HCT116 (cell line): ENCODE data around the gene CDHR1.

Experiments used
- CEBPB ChIP-seq: IDR thresholded peaks from 2 replicates; pipeline ENCODE4 v1.6.1; 2012; ENCODE audit warnings: low read depth
- EZH2 ChIP-seq: fragments of 200-600 bp; sonication (generic); IDR thresholded peaks from 2 replicates; pipeline ENCODE4 v1.6.1; 2017; ENCODE audit warnings: antibody characterized with exemption, mixed run types
- EZH2phosphoT487 ChIP-seq: fragments of 200-600 bp; IDR thresholded peaks from 2 replicates; pipeline ENCODE4 v1.6.1; 2018; ENCODE audit warnings: antibody characterized with exemption, borderline replicate concordance
- JUND ChIP-seq: IDR thresholded peaks from 2 replicates; pipeline ENCODE4 v1.6.1; 2012
- POLR2A ChIP-seq: IDR thresholded peaks from 2 replicates; pipeline ENCODE4 v1.7.0; 2011; ENCODE audit warnings: borderline replicate concordance; ENCODE audit not compliant: insufficient read depth, insufficient read length; ENCODE audit errors: extremely low read depth
- POLR2AphosphoS5 ChIP-seq: IDR thresholded peaks from 2 replicates; pipeline ENCODE4 v1.6.1; 2011; ENCODE audit warnings: mild to moderate bottlenecking, low read depth, low read length, moderate library complexity
- RAD21 ChIP-seq: IDR thresholded peaks from 2 replicates; pipeline ENCODE4 v1.6.1; 2012; ENCODE audit warnings: low read depth, mild to moderate bottlenecking
- SIN3A ChIP-seq: IDR thresholded peaks from 2 replicates; pipeline ENCODE4 v1.6.1; 2012; ENCODE audit warnings: low read depth
- SRF ChIP-seq: IDR thresholded peaks from 2 replicates; pipeline ENCODE4 v1.6.1; 2012; ENCODE audit warnings: low read depth
- YY1 ChIP-seq: IDR thresholded peaks from 2 replicates; pipeline ENCODE4 v1.6.1; 2011; ENCODE audit warnings: low read length, low read depth, moderate library complexity, mild to moderate bottlenecking; ENCODE audit not compliant: insufficient replicate concordance; ENCODE audit errors: extremely low read depth
- ZNF274 ChIP-seq: fragments of 200-500 bp; sonication (Bioruptor generic); IDR thresholded peaks from 2 replicates; pipeline ENCODE4 v1.6.1; 2014; ENCODE audit warnings: mild to moderate bottlenecking, low read depth, low read length, inconsistent platforms
- TF ChIP-seq, protein P1 (sequence below): IDR thresholded peaks from 2 replicates; pipeline ENCODE4 v1.6.1; 2012; ENCODE audit warnings: low read depth
- TF ChIP-seq, protein P2 (sequence below), 3 experiments: fragments of 200-600 bp in 1 of 3; sonication (generic) in 1 of 3; IDR thresholded peaks in 2 of 3; conservative IDR thresholded peaks in 1 of 3; 2 replicates each; pipeline ENCODE4 v1.5.1; 2012 to 2017; ENCODE audit warnings: low read depth in 2 of 3, low read length in 2 of 3, antibody characterized with exemption in 1 of 3, borderline replicate concordance in 1 of 3, control low read depth in 1 of 3, mild to moderate bottlenecking in 1 of 3, mixed read lengths in 1 of 3, mixed run types in 1 of 3, moderate library complexity in 1 of 3; ENCODE audit not compliant: insufficient read depth in 1 of 3
- TF ChIP-seq, protein P3 (sequence below): IDR thresholded peaks from 2 replicates; pipeline ENCODE4 v1.6.1; 2011; ENCODE audit warnings: mild to moderate bottlenecking, low read length, moderate library complexity; ENCODE audit not compliant: insufficient replicate concordance; ENCODE audit errors: extremely low read depth

DNA sequence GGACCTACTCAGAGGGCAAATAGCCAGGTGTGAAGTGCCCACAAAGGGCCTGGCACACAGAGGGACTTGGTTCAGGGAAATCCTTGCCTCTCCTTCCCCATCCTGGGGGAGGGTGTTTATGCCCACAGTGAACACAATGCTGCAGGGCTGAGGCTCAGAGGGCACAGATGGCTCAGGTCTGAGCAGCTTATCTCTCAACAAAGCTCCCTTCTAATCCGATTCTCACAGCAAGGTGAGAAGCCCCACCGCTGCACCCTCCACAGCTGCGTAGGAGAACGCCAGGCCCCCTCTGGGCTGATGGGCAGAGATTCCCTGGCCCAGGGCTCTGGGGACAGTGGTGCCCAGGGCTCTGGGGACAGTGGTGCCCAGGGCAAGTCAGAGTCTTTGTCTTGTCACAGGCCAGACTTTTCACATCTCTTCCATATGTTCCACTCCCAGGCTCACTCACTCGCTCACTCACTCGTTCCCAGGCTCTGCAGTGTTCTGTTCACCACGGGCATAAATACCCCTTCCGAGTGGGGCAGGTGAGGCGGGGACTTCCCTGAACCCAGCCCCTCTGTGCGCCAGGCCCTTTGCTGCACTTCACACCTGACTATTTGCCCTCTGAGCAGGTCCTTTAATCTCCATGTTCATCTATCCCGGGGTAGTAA, 8.7 kb upstream of the CDHR1 start:
- TF ChIP-seq POLR2A: no peak
- TF ChIP-seq, protein P1, sequence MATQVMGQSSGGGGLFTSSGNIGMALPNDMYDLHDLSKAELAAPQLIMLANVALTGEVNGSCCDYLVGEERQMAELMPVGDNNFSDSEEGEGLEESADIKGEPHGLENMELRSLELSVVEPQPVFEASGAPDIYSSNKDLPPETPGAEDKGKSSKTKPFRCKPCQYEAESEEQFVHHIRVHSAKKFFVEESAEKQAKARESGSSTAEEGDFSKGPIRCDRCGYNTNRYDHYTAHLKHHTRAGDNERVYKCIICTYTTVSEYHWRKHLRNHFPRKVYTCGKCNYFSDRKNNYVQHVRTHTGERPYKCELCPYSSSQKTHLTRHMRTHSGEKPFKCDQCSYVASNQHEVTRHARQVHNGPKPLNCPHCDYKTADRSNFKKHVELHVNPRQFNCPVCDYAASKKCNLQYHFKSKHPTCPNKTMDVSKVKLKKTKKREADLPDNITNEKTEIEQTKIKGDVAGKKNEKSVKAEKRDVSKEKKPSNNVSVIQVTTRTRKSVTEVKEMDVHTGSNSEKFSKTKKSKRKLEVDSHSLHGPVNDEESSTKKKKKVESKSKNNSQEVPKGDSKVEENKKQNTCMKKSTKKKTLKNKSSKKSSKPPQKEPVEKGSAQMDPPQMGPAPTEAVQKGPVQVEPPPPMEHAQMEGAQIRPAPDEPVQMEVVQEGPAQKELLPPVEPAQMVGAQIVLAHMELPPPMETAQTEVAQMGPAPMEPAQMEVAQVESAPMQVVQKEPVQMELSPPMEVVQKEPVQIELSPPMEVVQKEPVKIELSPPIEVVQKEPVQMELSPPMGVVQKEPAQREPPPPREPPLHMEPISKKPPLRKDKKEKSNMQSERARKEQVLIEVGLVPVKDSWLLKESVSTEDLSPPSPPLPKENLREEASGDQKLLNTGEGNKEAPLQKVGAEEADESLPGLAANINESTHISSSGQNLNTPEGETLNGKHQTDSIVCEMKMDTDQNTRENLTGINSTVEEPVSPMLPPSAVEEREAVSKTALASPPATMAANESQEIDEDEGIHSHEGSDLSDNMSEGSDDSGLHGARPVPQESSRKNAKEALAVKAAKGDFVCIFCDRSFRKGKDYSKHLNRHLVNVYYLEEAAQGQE: no peak
- TF ChIP-seq, protein P2, sequence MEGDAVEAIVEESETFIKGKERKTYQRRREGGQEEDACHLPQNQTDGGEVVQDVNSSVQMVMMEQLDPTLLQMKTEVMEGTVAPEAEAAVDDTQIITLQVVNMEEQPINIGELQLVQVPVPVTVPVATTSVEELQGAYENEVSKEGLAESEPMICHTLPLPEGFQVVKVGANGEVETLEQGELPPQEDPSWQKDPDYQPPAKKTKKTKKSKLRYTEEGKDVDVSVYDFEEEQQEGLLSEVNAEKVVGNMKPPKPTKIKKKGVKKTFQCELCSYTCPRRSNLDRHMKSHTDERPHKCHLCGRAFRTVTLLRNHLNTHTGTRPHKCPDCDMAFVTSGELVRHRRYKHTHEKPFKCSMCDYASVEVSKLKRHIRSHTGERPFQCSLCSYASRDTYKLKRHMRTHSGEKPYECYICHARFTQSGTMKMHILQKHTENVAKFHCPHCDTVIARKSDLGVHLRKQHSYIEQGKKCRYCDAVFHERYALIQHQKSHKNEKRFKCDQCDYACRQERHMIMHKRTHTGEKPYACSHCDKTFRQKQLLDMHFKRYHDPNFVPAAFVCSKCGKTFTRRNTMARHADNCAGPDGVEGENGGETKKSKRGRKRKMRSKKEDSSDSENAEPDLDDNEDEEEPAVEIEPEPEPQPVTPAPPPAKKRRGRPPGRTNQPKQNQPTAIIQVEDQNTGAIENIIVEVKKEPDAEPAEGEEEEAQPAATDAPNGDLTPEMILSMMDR (IDR thresholded peaks at IDR 0.05 in 2 of 3, conservative IDR thresholded peaks at IDR 0.05 in 1 of 3; ENCODE audit: borderline replicate concordance in 1 of 3, insufficient read depth in 1 of 3, low read depth in 2 of 3, low read length in 2 of 3): no peak
- TF ChIP-seq POLR2AphosphoS5: no peak
- TF ChIP-seq EZH2: no peak
- TF ChIP-seq RAD21: no peak
- no peak for TF ChIP-seq ZNF274
- no peak for TF ChIP-seq CEBPB
- TF ChIP-seq SIN3A: no peak
- TF ChIP-seq, protein P3, sequence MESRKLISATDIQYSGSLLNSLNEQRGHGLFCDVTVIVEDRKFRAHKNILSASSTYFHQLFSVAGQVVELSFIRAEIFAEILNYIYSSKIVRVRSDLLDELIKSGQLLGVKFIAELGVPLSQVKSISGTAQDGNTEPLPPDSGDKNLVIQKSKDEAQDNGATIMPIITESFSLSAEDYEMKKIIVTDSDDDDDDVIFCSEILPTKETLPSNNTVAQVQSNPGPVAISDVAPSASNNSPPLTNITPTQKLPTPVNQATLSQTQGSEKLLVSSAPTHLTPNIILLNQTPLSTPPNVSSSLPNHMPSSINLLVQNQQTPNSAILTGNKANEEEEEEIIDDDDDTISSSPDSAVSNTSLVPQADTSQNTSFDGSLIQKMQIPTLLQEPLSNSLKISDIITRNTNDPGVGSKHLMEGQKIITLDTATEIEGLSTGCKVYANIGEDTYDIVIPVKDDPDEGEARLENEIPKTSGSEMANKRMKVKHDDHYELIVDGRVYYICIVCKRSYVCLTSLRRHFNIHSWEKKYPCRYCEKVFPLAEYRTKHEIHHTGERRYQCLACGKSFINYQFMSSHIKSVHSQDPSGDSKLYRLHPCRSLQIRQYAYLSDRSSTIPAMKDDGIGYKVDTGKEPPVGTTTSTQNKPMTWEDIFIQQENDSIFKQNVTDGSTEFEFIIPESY: no peak
- TF ChIP-seq EZH2phosphoT487: no peak
- no peak for TF ChIP-seq YY1
- TF ChIP-seq SRF: no peak
- no peak for TF ChIP-seq JUND
